Measurements from ENCODE around the gene CPZ.

Gene CPZ

DNA sequence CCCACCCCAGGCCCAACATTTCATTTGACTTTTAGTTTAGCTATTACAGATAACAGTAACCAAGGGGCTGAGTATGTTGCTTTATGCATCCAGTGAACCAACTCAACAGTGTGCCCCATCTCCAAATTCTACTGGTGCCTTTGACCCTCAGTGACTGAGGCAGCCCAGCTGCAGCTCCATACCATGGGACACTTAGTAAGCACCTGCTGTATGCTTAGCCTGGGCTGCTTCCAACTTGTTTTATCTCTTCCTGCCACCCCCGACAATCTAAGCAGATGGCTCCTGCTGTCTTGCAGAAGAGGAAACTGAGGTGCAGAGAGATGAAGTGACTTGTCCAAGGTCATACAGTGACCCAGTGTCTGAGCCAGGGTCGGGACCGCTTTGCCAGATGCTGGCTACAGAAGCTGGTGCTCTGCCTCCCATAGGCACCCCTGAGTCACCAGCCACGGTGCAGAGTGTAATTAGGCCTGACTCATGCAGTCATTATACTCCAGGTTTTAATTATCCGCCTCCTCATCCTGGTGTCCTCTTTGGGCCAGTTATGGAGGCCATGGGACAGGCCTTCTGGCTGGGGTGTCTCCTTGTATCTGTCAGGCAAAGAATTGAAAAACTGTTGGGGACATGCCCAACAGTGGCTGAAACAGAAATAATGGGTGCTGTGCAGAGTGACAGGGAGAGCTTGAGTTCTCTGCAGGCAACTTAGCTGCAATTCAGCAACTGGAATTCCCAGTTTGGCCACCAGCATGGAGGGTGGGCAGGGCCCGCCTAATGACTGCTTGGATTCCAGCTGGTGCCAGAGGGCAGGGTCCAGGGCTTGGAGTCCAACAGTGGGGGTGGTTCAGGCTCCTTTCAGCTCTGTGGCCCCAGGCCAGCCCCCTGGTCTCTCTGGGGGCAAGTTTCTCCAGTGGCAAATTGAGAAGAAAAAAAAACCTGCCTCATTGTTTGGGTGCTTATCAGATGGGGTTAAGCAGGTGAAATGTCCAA, 20.6 kb upstream of the CPZ start:
- no peak for TF ChIP-seq POLR2AphosphoS5 (IDR thresholded peaks at IDR 0.05; ENCODE audit: low read depth, low read length)
- no peak for TF ChIP-seq FOXP2 (optimal IDR thresholded peaks at IDR 0.05; ENCODE audit: borderline replicate concordance, extremely low read depth, extremely low read length, insufficient read depth)
- TF ChIP-seq, protein P1, sequence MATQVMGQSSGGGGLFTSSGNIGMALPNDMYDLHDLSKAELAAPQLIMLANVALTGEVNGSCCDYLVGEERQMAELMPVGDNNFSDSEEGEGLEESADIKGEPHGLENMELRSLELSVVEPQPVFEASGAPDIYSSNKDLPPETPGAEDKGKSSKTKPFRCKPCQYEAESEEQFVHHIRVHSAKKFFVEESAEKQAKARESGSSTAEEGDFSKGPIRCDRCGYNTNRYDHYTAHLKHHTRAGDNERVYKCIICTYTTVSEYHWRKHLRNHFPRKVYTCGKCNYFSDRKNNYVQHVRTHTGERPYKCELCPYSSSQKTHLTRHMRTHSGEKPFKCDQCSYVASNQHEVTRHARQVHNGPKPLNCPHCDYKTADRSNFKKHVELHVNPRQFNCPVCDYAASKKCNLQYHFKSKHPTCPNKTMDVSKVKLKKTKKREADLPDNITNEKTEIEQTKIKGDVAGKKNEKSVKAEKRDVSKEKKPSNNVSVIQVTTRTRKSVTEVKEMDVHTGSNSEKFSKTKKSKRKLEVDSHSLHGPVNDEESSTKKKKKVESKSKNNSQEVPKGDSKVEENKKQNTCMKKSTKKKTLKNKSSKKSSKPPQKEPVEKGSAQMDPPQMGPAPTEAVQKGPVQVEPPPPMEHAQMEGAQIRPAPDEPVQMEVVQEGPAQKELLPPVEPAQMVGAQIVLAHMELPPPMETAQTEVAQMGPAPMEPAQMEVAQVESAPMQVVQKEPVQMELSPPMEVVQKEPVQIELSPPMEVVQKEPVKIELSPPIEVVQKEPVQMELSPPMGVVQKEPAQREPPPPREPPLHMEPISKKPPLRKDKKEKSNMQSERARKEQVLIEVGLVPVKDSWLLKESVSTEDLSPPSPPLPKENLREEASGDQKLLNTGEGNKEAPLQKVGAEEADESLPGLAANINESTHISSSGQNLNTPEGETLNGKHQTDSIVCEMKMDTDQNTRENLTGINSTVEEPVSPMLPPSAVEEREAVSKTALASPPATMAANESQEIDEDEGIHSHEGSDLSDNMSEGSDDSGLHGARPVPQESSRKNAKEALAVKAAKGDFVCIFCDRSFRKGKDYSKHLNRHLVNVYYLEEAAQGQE (IDR thresholded peaks at IDR 0.05; ENCODE audit: insufficient read depth in 1 of 2, low read depth in 2 of 2, low read length in 2 of 2), result no peak
- no peak for TF ChIP-seq SIN3A (IDR thresholded peaks at IDR 0.05; ENCODE audit: borderline replicate concordance, insufficient read depth, low read length)
- TF ChIP-seq TAF1 (IDR thresholded peaks at IDR 0.05; ENCODE audit: borderline replicate concordance, insufficient read depth, low read length), result no peak

DNA sequence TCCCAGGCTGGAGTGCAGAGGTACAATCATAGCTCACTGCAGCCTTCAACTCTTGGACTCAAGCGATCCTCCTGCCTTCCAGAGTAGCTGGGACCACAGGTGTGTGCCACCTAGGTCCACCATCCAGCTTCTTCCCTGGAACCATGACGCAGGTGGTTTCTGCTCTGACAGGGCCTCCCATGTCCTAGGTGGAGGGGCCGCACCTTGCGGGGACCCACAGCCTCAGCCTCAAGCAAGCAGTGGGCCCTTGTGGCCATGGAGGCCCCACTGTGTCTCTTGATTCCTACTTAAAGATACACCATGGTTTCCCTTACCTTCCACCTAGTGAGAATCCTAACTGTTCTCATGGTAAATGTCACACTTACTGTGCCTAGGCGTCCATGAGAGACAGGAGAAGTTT, 19.3 kb upstream of the CPZ start:
- TF ChIP-seq POLR2AphosphoS5 (IDR thresholded peaks at IDR 0.05; ENCODE audit: low read depth, low read length) (no peak), TAF1 (IDR thresholded peaks at IDR 0.05; ENCODE audit: borderline replicate concordance, insufficient read depth, low read length) (no peak), FOXP2 (optimal IDR thresholded peaks at IDR 0.05; ENCODE audit: borderline replicate concordance, extremely low read depth, extremely low read length, insufficient read depth) (no peak), SIN3A (IDR thresholded peaks at IDR 0.05; ENCODE audit: borderline replicate concordance, insufficient read depth, low read length) (no peak)
- TF ChIP-seq, protein P1 (IDR thresholded peaks at IDR 0.05; ENCODE audit: insufficient read depth in 1 of 2, low read depth in 2 of 2, low read length in 2 of 2), result no peak

DNA sequence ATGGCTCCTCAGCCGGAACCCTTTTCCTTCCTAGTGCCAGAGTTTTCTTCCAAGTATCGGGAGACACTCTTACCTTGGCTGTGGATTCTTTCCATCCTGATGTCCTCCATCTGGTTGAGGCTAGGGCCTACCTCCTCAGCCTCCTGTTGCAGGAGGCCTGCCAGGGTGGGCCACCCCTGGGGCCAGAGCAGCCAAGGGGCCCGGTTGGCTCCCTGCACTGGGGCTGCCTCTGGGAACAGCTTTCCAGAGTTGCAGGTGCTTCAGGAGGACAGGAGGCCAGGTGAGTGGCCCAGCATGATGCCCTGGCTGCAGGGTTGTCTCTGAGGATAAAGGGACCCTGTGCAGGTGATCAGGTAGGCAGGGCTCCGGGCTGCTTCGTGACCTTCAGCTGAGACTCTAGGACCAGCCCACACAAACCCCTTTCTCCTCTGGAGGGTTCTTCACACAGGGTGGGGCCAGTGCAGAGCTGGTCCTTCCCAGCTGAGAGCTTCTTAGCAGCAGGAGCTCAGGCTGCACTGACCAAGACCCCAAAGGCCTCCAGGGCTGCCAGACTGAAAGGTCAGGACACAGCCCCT, 17.7 kb upstream of the CPZ start:
- TF ChIP-seq FOXP2 (optimal IDR thresholded peaks at IDR 0.05; ENCODE audit: borderline replicate concordance, extremely low read depth, extremely low read length, insufficient read depth), result no peak
- TF ChIP-seq SIN3A (IDR thresholded peaks at IDR 0.05; ENCODE audit: borderline replicate concordance, insufficient read depth, low read length), result no peak
- TF ChIP-seq TAF1 (IDR thresholded peaks at IDR 0.05; ENCODE audit: borderline replicate concordance, insufficient read depth, low read length), result no peak
- TF ChIP-seq, protein P1 (IDR thresholded peaks at IDR 0.05; ENCODE audit: insufficient read depth in 1 of 2, low read depth in 2 of 2, low read length in 2 of 2), result no peak
- no peak for TF ChIP-seq POLR2AphosphoS5 (IDR thresholded peaks at IDR 0.05; ENCODE audit: low read depth, low read length)

DNA sequence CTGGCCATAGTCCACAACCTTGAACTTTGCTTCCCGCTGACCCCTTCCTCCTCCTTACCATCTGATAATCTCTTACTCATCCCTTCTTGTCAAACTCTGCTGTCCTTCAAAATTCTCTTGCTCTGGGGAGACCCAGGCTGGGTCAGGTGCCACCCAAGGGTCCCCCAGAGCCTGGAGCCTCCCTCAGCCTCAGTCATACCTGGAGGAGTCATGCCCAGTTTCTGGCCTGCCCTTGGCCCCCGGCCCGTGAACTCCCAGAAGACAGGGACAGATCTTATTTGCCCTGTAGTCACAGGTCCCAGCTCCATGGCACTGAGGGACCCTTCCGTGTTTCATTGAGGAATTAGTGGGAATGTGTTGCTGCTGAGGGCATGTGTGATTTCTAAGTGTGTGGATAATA, 17.1 kb upstream of the CPZ start:
- TF ChIP-seq, protein P1 (IDR thresholded peaks at IDR 0.05; ENCODE audit: insufficient read depth in 1 of 2, low read depth in 2 of 2, low read length in 2 of 2), result no peak
- TF ChIP-seq TAF1 (IDR thresholded peaks at IDR 0.05; ENCODE audit: borderline replicate concordance, insufficient read depth, low read length) (no peak), SIN3A (IDR thresholded peaks at IDR 0.05; ENCODE audit: borderline replicate concordance, insufficient read depth, low read length) (no peak), FOXP2 (optimal IDR thresholded peaks at IDR 0.05; ENCODE audit: borderline replicate concordance, extremely low read depth, extremely low read length, insufficient read depth) (no peak), POLR2AphosphoS5 (IDR thresholded peaks at IDR 0.05; ENCODE audit: low read depth, low read length) (no peak)

Data from PFSK-1 (cell line).